MM.1S (cell line): ENCODE measurements around the gene GID8.

Experiments
- DNase-seq: peaks from one replicate; pipeline ENCODE4 v3.0.0-alpha.2; 2015
- H2AFZ ChIP-seq: fragments of 300-600 bp; sonication (generic); 2 replicates; pipeline ENCODE4 v1.6.0; 2016; ENCODE audit warnings: antibody characterized with exemption, low read length
- H3F3A ChIP-seq: fragments of 300-600 bp; sonication (generic); 2 replicates; pipeline ENCODE4 v1.6.1; 2016; ENCODE audit warnings: mild to moderate bottlenecking, antibody characterized with exemption, low read length, moderate library complexity, mixed read lengths; ENCODE audit not compliant: insufficient read depth
- H3K27ac ChIP-seq: fragments of 300-600 bp; sonication (generic); 2 replicates; pipeline ENCODE4 v1.5.1; 2016; ENCODE audit warnings: mild to moderate bottlenecking, low read length
- H3K27me3 ChIP-seq: fragments of 300-600 bp; sonication (generic); replicated peaks from 2 replicates; pipeline ENCODE4 v1.6.0; 2016; ENCODE audit warnings: low read length; ENCODE audit not compliant: insufficient read depth
- H3K36me3 ChIP-seq: fragments of 300-600 bp; sonication (generic); replicated peaks from 2 replicates; pipeline ENCODE4 v1.6.1; 2016; ENCODE audit warnings: mild to moderate bottlenecking, low read length, mixed read lengths; ENCODE audit not compliant: insufficient read depth
- H3K4me1 ChIP-seq: fragments of 300-600 bp; sonication (generic); 2 replicates; pipeline ENCODE4 v1.6.1; 2016; ENCODE audit warnings: low read length, mixed read lengths
- H3K4me2 ChIP-seq: fragments of 300-600 bp; sonication (generic); 2 replicates; pipeline ENCODE4 v1.6.0; 2016; ENCODE audit warnings: low read depth, low read length
- H3K4me3 ChIP-seq: fragments of 300-600 bp; sonication (generic); 2 replicates; pipeline ENCODE4 v1.5.1; 2016; ENCODE audit warnings: low read length, mixed read lengths
- H3K79me2 ChIP-seq: fragments of 300-600 bp; sonication (generic); 2 replicates; pipeline ENCODE4 v1.6.1; 2016; ENCODE audit warnings: mixed run types, low read length, mixed read lengths
- H3K9ac ChIP-seq: fragments of 300-600 bp; sonication (generic); 2 replicates; pipeline ENCODE4 v1.6.1; 2016; ENCODE audit warnings: low read length, mixed read lengths
- H3K9me2 ChIP-seq: fragments of 300-600 bp; sonication (generic); replicated peaks from 2 replicates; pipeline ENCODE4 v1.6.1; 2016; ENCODE audit warnings: mild to moderate bottlenecking, low read length, mixed read lengths; ENCODE audit not compliant: insufficient read depth
- H3K9me3 ChIP-seq: fragments of 300-600 bp; sonication (generic); replicated peaks from 2 replicates; pipeline ENCODE4 v1.6.1; 2016; ENCODE audit warnings: mild to moderate bottlenecking, low read length, mixed read lengths; ENCODE audit not compliant: insufficient read depth
- H4K20me1 ChIP-seq: fragments of 300-600 bp; sonication (generic); 2 replicates; pipeline ENCODE4 v1.6.1; 2016; ENCODE audit warnings: mild to moderate bottlenecking, low read length, moderate library complexity, mixed read lengths; ENCODE audit not compliant: insufficient read depth
- EZH2 ChIP-seq: fragments of 300-600 bp; sonication (generic); optimal IDR thresholded peaks from 2 replicates; pipeline ENCODE3; 2017; ENCODE audit warnings: low read depth, mild to moderate bottlenecking, antibody characterized with exemption, low read length, mixed read lengths
- EZH2phosphoT487 ChIP-seq: fragments of 300-600 bp; sonication (generic); IDR thresholded peaks from 2 replicates; pipeline ENCODE4 v1.6.1; 2018; ENCODE audit warnings: antibody characterized with exemption, low read length
- TF ChIP-seq, protein P1 (sequence below): fragments of 300-600 bp; sonication (generic); IDR thresholded peaks from 2 replicates; pipeline ENCODE4 v1.5.1; 2016; ENCODE audit warnings: antibody characterized with exemption, low read length, mixed read lengths

Gene GID8

GRCh38 chr20:62908971-62909791 lies 28.8 kb upstream of the GID8 start:
- H3K9me3 ChIP-seq = no peaks in the 10 kb centered on the region
- H3K79me2 ChIP-seq = peaks cover 68% of the 10 kb centered on the region
- H3K4me1 ChIP-seq = no peaks in the 10 kb centered on the region
- no peak overlapping the region for H3K4me3 ChIP-seq
- H3K36me3 ChIP-seq = peaks cover 30% of the 10 kb centered on the region
- H3F3A ChIP-seq = no peaks in the 10 kb centered on the region
- no peak overlapping the region for H3K9ac ChIP-seq
- peaks cover 23% of the 10 kb centered on the region for H4K20me1 ChIP-seq
- H2AFZ ChIP-seq = no peak overlapping the region
- TF ChIP-seq, protein P1, sequence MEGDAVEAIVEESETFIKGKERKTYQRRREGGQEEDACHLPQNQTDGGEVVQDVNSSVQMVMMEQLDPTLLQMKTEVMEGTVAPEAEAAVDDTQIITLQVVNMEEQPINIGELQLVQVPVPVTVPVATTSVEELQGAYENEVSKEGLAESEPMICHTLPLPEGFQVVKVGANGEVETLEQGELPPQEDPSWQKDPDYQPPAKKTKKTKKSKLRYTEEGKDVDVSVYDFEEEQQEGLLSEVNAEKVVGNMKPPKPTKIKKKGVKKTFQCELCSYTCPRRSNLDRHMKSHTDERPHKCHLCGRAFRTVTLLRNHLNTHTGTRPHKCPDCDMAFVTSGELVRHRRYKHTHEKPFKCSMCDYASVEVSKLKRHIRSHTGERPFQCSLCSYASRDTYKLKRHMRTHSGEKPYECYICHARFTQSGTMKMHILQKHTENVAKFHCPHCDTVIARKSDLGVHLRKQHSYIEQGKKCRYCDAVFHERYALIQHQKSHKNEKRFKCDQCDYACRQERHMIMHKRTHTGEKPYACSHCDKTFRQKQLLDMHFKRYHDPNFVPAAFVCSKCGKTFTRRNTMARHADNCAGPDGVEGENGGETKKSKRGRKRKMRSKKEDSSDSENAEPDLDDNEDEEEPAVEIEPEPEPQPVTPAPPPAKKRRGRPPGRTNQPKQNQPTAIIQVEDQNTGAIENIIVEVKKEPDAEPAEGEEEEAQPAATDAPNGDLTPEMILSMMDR = no peak
- TF ChIP-seq EZH2 (no peak), EZH2phosphoT487 (no peak)
- no peak for DNase-seq
- no peaks in the 10 kb centered on the region for H3K27me3 ChIP-seq
- no peaks in the 10 kb centered on the region for H3K9me2 ChIP-seq
- no peak overlapping the region for H3K27ac ChIP-seq
- H3K4me2 ChIP-seq = no peak overlapping the region

DNA sequence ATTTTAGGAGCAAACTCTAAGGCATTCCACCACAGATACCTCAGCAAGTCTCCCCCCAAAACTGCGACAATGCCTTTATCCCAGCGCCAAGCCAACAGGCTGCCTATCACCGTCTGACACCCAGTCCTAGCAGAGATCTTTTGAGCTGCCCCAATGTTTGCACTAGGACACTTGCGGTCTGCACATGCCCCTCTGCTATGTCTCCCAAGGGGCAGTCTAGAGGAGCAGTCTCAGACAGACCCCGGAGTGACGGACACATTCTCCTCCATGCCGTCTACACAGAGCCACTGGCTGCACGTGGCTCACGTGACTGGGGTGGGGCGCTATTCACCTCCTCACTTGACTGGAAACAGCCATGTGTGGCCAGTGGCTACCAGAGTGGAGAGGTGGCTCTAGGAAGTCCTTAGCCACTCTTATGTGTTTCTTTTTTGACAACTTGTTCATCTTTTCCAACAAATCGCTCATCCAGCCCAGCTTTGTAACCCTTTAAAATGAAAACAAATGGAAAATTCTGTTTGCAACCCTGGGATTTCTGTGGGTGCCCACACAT lies 27.7 kb upstream of the GID8 start:
- Histone ChIP-seq H4K20me1 (peaks cover 34% of the 10 kb centered on the region), H3K27ac (no peak overlapping the region), H3F3A (no peaks in the 10 kb centered on the region), H3K9me2 (no peaks in the 10 kb centered on the region), H3K27me3 (no peaks in the 10 kb centered on the region), H3K9ac (no peak overlapping the region), H2AFZ (no peak overlapping the region), H3K4me2 (no peak overlapping the region), H3K4me3 (no peak overlapping the region), H3K36me3 (peaks cover 28% of the 10 kb centered on the region), H3K9me3 (no peaks in the 10 kb centered on the region), H3K4me1 (no peaks in the 10 kb centered on the region), H3K79me2 (peaks cover 79% of the 10 kb centered on the region)
- DNase-seq = no peak
- no peak for TF ChIP-seq EZH2phosphoT487
- no peak for TF ChIP-seq EZH2
- TF ChIP-seq, protein P1 = no peak

DNA sequence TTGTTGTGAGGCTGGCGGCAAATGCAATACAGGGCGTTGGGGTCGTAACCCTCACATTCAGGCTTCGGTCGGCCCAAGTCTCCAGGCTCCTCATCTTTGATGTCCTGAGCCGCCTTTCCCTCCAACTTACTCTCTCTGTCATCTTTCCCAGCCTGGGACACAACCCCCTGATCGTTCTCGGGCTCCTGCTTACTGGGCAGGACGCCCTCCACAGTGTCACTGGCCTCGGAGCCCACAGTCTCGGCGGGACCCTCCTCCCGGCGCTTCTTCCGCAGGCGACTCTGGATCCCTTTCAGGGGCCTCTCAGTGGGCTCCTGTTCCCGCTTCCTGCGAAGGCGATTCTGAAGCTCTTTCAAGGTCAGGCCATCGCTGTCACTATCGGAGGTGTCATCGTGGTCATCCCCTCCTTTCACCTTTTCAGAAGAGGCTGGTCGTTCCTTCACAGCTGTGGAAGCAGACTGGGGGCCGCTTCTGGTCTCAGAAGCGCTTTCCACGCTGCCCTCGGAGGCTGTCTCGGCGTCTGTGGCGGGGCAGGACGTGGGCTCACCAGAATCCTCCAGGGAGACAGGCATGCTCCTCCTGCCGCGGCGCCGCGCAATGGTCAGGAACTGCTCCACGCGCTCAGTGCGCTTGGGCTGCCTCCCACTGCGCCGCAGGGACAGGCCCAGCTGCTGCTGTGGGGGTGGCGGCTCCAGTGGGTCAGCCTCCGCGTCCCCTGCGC lies 27.0 kb upstream of the GID8 start:
- Histone ChIP-seq H3K9me3 (no peaks in the 10 kb centered on the region), H3K27me3 (no peaks in the 10 kb centered on the region), H3K9me2 (no peaks in the 10 kb centered on the region), H4K20me1 (peaks cover 41% of the 10 kb centered on the region), H3K36me3 (peaks cover 24% of the 10 kb centered on the region), H3K79me2 (peaks cover 86% of the 10 kb centered on the region), H3K9ac (no peak overlapping the region), H2AFZ (no peak overlapping the region), H3K4me1 (no peaks in the 10 kb centered on the region), H3F3A (no peaks in the 10 kb centered on the region), H3K27ac (no peak overlapping the region), H3K4me2 (no peak overlapping the region), H3K4me3 (no peak overlapping the region)
- DNase-seq = no peak
- TF ChIP-seq EZH2 (no peak), EZH2phosphoT487 (no peak)
- TF ChIP-seq, protein P1 = no peak
